ENCODE data around the gene TTC13.

DNA sequence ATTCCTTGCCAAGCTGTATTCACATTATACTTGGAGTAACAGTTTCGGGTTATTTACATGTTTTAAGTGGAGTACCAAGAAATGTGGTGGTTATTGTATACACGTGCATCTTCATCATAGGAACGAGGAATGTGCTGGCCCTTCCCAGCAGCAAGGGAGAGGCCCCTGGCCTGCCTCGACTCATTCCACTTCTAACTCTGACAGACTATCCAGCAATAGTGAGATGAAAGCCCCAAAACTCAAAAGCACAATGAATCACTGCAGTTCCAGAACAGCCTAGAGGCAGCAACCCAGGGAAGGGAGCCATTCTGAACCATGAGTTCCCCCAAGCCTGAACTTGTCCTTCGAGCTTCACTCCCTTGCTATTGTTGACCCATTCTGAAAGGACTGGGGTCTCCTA lies 38.3 kb upstream of the TTC13 start:
- TF ChIP-seq POLR2A (IDR thresholded peaks at IDR 0.05): no peak
- TF ChIP-seq, protein P1, sequence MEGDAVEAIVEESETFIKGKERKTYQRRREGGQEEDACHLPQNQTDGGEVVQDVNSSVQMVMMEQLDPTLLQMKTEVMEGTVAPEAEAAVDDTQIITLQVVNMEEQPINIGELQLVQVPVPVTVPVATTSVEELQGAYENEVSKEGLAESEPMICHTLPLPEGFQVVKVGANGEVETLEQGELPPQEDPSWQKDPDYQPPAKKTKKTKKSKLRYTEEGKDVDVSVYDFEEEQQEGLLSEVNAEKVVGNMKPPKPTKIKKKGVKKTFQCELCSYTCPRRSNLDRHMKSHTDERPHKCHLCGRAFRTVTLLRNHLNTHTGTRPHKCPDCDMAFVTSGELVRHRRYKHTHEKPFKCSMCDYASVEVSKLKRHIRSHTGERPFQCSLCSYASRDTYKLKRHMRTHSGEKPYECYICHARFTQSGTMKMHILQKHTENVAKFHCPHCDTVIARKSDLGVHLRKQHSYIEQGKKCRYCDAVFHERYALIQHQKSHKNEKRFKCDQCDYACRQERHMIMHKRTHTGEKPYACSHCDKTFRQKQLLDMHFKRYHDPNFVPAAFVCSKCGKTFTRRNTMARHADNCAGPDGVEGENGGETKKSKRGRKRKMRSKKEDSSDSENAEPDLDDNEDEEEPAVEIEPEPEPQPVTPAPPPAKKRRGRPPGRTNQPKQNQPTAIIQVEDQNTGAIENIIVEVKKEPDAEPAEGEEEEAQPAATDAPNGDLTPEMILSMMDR (IDR thresholded peaks at IDR 0.05 in 4 of 5, conservative IDR thresholded peaks at IDR 0.05 in 1 of 5): no peak
